Motor neuron (in vitro differentiated cells): ENCODE results near the gene TSC22D2. TPM values are rescaled to one million over a fixed set of nuclear protein-coding genes. Genes with fewer than 3 reads are reported as not detected.

Source experiments
- ATAC-seq, 8 experiments: fragments of 200-7000 bp; cut with Tn5 transposase; replicated peaks in 6 of 8; 2 replicates each; pipeline ENCODE4 v1.8.0; 2021; ENCODE audit warnings: mild to moderate bottlenecking in 8 of 8, moderate library complexity in 8 of 8
- H3K27ac ChIP-seq, 2 donors: fragments of 250-450 bp; sonication (Bioruptor Pico); 2 replicates each; pipeline ENCODE4 v1.9.0; 2021; ENCODE audit warnings: antibody characterized with exemption in 2 of 2, mild to moderate bottlenecking in 2 of 2, moderate library complexity in 1 of 2
- H3K4me1 ChIP-seq, 2 donors: fragments of 250-450 bp; sonication (Bioruptor Pico); replicated peaks in 1 of 2; 2 replicates each; pipeline ENCODE4 v1.6.1; 2021; ENCODE audit warnings: antibody characterized with exemption in 2 of 2, mild to moderate bottlenecking in 2 of 2, moderate library complexity in 1 of 2
- H3K4me3 ChIP-seq, 5 donors: fragments of 250-450 bp; sonication (Bioruptor Pico); 2 replicates each; pipeline ENCODE4 v1.9.0; 2021; ENCODE audit warnings: antibody characterized with exemption in 5 of 5, mild to moderate bottlenecking in 5 of 5, moderate library complexity in 4 of 5
- WGBS, 10 experiments: fragments of 450-650 bp; shearing (Covaris generic); methylation state at CpG; one replicate each; pipeline ENCODE4 v1.0.0; 2022; 5-methylcytosine and 5-hydroxymethylcytosine counted together
- in situ Hi-C, 9 experiments: fragments of 400-800 bp; cut with MboI; loops; one replicate each; pipeline ENCODE4 v1.15.0; 2021; ENCODE audit warnings: low sequenced_read_pairs in 9 of 9, low pct_unique_long_range_greater_than_20kb in 2 of 9; ENCODE audit not compliant: unreplicated experiment in 9 of 9
- total RNA-seq, 8 experiments: library from RNA; unstranded; fragments of 300-600 nt; gene quantifications; 2 replicates each; pipeline versions ENCODE4 v1.2.3 to v1.2.4, GENCODE V29; 2022

TSC22D2 gene
- total RNA-seq, 8 experiments from 2014 or later, result 10.1 to 33.8 (median 19.1) TPM

- peak in 1 of 8 experiments; percentile 82 for ATAC-seq
- peaks cover 4 to 9% of the 10 kb centered on the region in 2 donors for H3K4me1 ChIP-seq
- H3K27ac ChIP-seq, result no peak overlapping the region
- in situ Hi-C loops, result loop anchor here in 1 of 9 experiments (25.0 kb wide), 1 partner anchor 114 kb away; the partner anchor contains the start of genes EIF2A and SERP1
- H3K4me3 ChIP-seq, result no peak overlapping the region
- WGBS, 10 experiments, result 17 to 98% (median 80%) methylated on average over 3 to 4 of the region's 4 CpGs; no CpG with 5 or more reads in 1 of the 10 experiments
Observed at GRCh38 chr3:150422907-150423306, 14.8 kb downstream of the TSC22D2 start.

GRCh38 chr3:150423761-150424160 is 15.7 kb downstream of the TSC22D2 start:
- ATAC-seq, result peak in 3 of 8 experiments; percentile 42 to 87 (median 56)
- in situ Hi-C loops, result loop anchor here in 1 of 9 experiments (25.0 kb wide), 1 partner anchor 114 kb away; the partner anchor contains the start of genes EIF2A and SERP1
- Histone ChIP-seq H3K4me3 (no peak overlapping the region), H3K4me1 (peaks cover 0 to 9% of the 10 kb centered on the region in 2 donors), H3K27ac (no peak overlapping the region)
- 54 to 96% (median 80%) methylated on average over 2 to 4 of the region's 4 CpGs for WGBS, 10 experiments

GRCh38 chr3:150426292-150426691 is 18.2 kb downstream of the TSC22D2 start:
- H3K4me3 ChIP-seq, result no peak overlapping the region
- H3K4me1 ChIP-seq, result no peaks in the 10 kb centered on the region
- in situ Hi-C loops, result no loop called here
- no peak overlapping the region for H3K27ac ChIP-seq
- ATAC-seq, result no peak
- WGBS, 10 experiments, result 75 to 100% (median 98%) methylated on average over 1 to 3 of the region's 3 CpGs; no CpG with 5 or more reads in 2 of the 10 experiments

- Histone ChIP-seq H3K27ac (no peak overlapping the region), H3K4me3 (no peak overlapping the region), H3K4me1 (no peaks in the 10 kb centered on the region)
- in situ Hi-C loops, result no loop called here
- ATAC-seq, result no peak
- WGBS, 10 experiments, result 23 to 100% (median 100%) methylated on average over 1 of the region's 1 CpG; no CpG with 5 or more reads in 4 of the 10 experiments
Observed at GRCh38 chr3:150428562-150428961, 20.5 kb downstream of the TSC22D2 start.

- 23 to 85% (median 72%) methylated on average over 1 to 2 of the region's 2 CpGs; no CpG with 5 or more reads in 2 of the 10 experiments for WGBS, 10 experiments
- H3K4me3 ChIP-seq, result no peak overlapping the region
- H3K27ac ChIP-seq, result no peak overlapping the region
- in situ Hi-C loops, result no loop called here
- ATAC-seq, result no peak
- H3K4me1 ChIP-seq, result no peaks in the 10 kb centered on the region
Observed at GRCh38 chr3:150429767-150430671, 21.9 kb downstream of the TSC22D2 start.

GRCh38 chr3:150433347-150433746 is 25.2 kb downstream of the TSC22D2 start:
- no peak for ATAC-seq
- peaks cover 0 to 2% of the 10 kb centered on the region in 2 donors for H3K4me1 ChIP-seq
- WGBS, 10 experiments, result 40 to 100% (median 93%) methylated on average over 1 to 5 of the region's 5 CpGs
- H3K4me3 ChIP-seq, result no peak overlapping the region
- in situ Hi-C loops, result no loop called here
- H3K27ac ChIP-seq, result no peak overlapping the region

- Histone ChIP-seq H3K4me1 (peaks cover 0 to 2% of the 10 kb centered on the region in 2 donors), H3K27ac (no peak overlapping the region), H3K4me3 (no peak overlapping the region)
- WGBS, 10 experiments, result 24 to 100% (median 83%) methylated on average over 1 to 4 of the region's 4 CpGs; no CpG with 5 or more reads in 1 of the 10 experiments
- ATAC-seq, result peak in 3 of 8 experiments; percentile 63 to 83 (median 69)
- in situ Hi-C loops, result no loop called here
Observed at GRCh38 chr3:150434234-150434633, 26.1 kb downstream of the TSC22D2 start.

GRCh38 chr3:150436161-150436560 is 28.1 kb downstream of the TSC22D2 start:
- WGBS, 10 experiments, result 0 to 92% (median 43%) methylated on average over 2 to 5 of the region's 5 CpGs
- in situ Hi-C loops, result no loop called here
- ATAC-seq, result no peak

GRCh38 chr3:150439657-150440056 is 31.6 kb downstream of the TSC22D2 start:
- Histone ChIP-seq H3K4me1 (peaks cover 0 to 2% of the 10 kb centered on the region in 2 donors), H3K4me3 (no peak overlapping the region), H3K27ac (no peak overlapping the region)
- no peak for ATAC-seq
- in situ Hi-C loops, result no loop called here
- WGBS, 10 experiments, result 33 to 100% (median 95%) methylated on average over 1 to 3 of the region's 3 CpGs; no CpG with 5 or more reads in 1 of the 10 experiments

More at GRCh38 chr3:150436161-150436560, 28.1 kb downstream of the TSC22D2 start:
- peaks cover 0 to 2% of the 10 kb centered on the region in 2 donors for H3K4me1 ChIP-seq
- H3K4me3 ChIP-seq, result no peak overlapping the region
- no peak overlapping the region for H3K27ac ChIP-seq

- Histone ChIP-seq H3K27ac (no peak overlapping the region), H3K4me3 (no peak overlapping the region), H3K4me1 (no peaks in the 10 kb centered on the region)
- peak in 3 of 8 experiments; percentile 55 to 75 (median 74) for ATAC-seq
- in situ Hi-C loops, result no loop called here
- WGBS, 10 experiments, result 21 to 100% (median 89%) methylated on average over 1 to 2 of the region's 2 CpGs
Observed at GRCh38 chr3:150443331-150443741, 35.2 kb downstream of the TSC22D2 start.

- ATAC-seq, result no peak
- in situ Hi-C loops, result no loop called here
- Histone ChIP-seq H3K4me1 (no peaks in the 10 kb centered on the region), H3K4me3 (no peak overlapping the region), H3K27ac (no peak overlapping the region)
- WGBS, 10 experiments, result 42 to 100% (median 86%) methylated on average over 1 to 2 of the region's 2 CpGs; no CpG with 5 or more reads in 1 of the 10 experiments
Observed at GRCh38 chr3:150444371-150444770, 36.3 kb downstream of the TSC22D2 start.

GRCh38 chr3:150446470-150446977 is 38.4 kb downstream of the TSC22D2 start:
- WGBS, 10 experiments, result 60 to 100% (median 80%) methylated on average over 1 to 2 of the region's 2 CpGs; no CpG with 5 or more reads in 1 of the 10 experiments
- no peaks in the 10 kb centered on the region for H3K4me1 ChIP-seq
- ATAC-seq, result no peak
- H3K27ac ChIP-seq, result no peak overlapping the region
- in situ Hi-C loops, result no loop called here
- H3K4me3 ChIP-seq, result no peak overlapping the region

GRCh38 chr3:150447084-150447483 is 39.0 kb downstream of the TSC22D2 start:
- Histone ChIP-seq H3K4me1 (no peaks in the 10 kb centered on the region), H3K4me3 (no peak overlapping the region), H3K27ac (no peak overlapping the region)
- in situ Hi-C loops, result no loop called here
- WGBS, 10 experiments, result 78 to 100% (median 100%) methylated on average over 1 to 2 of the region's 2 CpGs
- ATAC-seq, result no peak
